OCI-M1 (cell line): ENCODE results near the gene DLG2.
"Not testable (repeated sequence)": the region's sequence is repeated elsewhere in the genome, so short reads cannot be mapped to it uniquely, and the experiment has no call there.

Experiments used
- DNase-seq: peaks from one replicate; lab custom pipeline; 2025; lab: John Stamatoyannopoulos, UW

Gene DLG2

GRCh38 chr11:84836371-84836770 is 790.8 kb downstream of the DLG2 start:
- DNase-seq = no peak

- DNase-seq = no peak
These were observed 793.6 kb downstream of the DLG2 start for GRCh38 chr11:84833488-84834088.

GRCh38 chr11:84830372-84830771 is 796.8 kb downstream of the DLG2 start:
- no peak for DNase-seq

- no peak for DNase-seq
These were observed 798.0 kb downstream of the DLG2 start for GRCh38 chr11:84829162-84829561.

- no peak for DNase-seq
These were observed 798.5 kb downstream of the DLG2 start for GRCh38 chr11:84828616-84829015.

DNA sequence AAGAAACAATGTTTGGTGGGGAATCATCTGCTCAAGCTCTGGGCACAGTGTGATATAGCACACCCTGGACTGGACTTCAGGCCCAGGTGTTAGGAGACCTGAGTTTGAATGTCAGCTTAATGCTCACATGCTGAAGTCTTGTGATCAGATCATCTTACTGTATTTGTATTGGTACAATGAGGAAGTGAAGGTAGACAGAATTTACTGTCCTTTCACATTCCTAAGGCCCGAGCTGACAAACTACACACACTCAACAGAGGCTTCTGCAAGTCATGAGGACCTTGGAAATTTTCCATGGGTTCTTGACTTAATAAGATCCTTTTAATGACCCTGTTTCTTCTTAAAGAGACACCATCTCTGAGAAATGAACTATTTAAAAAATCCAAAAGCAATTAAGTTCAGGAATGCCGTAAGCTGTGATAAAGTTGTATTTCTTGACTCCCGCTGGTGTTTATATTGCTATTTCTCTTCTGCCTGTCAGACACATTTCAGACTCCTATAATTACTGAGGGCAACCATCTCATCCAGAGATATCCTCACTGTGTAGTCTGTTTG is 802.0 kb downstream of the DLG2 start:
- DNase-seq = peak; percentile 51

GRCh38 chr11:84824624-84825023 is 802.5 kb downstream of the DLG2 start:
- DNase-seq = peak; percentile 41

DNA sequence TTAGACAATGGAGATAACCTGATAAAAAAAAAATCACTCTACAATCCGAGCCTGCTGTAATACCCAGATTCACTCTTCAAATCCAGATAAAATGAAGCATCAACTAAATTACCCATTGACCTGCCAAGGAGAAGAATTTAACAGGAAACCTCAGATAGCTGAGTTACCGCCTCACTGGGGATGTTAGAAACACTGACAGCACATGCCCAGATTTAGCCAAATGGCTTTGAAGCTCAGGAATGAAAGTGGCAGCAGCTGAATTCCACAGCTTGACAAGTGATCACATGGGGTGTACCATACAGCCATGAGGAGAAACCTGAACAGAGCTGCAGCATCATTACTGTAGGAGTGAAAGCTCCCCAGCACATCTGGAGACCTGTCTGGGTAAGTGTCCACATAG is 807.6 kb downstream of the DLG2 start:
- DNase-seq = no peak

DNA sequence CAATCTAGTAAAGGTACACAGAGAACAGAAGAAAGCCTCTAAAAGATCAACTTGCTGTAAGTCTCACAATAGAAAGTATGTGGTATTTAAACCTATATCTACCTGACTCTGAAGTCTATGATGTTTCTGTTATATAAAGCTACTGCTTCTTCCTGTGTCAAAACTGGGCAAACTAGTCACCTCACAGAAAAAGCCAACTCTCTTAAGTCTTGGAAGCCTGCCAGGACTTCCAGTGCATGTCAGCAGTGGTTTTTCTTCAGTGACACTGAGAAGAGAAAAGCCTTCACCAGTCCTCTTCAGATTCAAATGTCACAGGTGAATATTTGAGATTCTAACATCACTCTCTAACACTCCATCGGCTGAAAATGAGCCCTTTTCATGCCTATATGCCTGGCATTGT is 808.0 kb downstream of the DLG2 start:
- peak; percentile 47 for DNase-seq

GRCh38 chr11:84817998-84818397 is 809.1 kb downstream of the DLG2 start:
- no peak for DNase-seq

GRCh38 chr11:84812471-84812969 is 814.6 kb downstream of the DLG2 start:
- DNase-seq = peak; percentile 86

GRCh38 chr11:84806354-84806753 is 820.8 kb downstream of the DLG2 start:
- DNase-seq = no peak

GRCh38 chr11:84804041-84804440 is 823.1 kb downstream of the DLG2 start:
- no peak for DNase-seq

DNA sequence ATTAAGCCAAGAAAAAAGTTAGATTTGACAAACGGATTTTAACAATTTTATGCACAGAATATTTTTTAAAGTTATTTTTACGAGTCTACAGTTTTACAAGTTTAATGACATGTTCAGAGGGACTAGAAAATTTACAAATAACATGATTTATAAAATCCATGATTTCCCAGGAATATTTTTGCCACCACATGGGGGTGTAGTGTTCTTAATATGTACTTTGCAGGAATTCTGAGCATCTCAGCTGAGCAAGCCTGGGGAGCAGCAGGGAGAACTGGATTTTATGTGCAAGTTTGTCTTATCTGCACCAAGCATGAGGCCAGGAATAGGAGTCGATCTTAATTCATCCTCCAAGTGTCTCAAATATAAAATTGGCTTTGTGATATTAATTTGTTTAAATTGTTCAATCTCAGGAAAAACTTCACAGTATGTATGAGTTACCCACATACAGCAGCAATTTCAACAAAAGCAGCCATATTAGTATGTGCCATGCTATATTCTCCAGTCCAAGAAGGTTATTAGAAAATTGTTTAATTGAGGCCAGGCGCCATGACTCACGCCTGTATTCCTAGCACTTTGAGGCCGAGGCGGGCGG is 826.3 kb downstream of the DLG2 start:
- peak; percentile 70 for DNase-seq

DNA sequence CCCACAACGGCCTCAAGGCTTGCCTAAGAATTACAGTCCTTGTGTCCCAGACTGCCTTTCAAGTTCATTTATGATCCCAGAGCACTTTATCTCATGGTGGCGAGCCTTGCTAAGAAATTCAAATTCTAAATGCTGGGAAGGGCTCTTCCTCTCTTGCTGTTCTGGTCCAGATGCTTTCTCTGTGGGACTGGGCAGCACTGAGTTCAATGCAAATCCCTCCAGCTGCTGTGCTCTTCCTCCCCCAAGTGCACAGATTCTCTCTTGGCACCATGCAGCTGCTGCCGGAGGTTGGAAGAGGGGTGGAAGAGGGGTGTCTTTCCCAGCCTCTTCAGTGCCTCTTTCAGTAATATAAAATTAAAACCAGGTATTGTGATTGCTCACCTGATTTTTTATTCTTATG is 828.0 kb downstream of the DLG2 start:
- DNase-seq = no peak

DNA sequence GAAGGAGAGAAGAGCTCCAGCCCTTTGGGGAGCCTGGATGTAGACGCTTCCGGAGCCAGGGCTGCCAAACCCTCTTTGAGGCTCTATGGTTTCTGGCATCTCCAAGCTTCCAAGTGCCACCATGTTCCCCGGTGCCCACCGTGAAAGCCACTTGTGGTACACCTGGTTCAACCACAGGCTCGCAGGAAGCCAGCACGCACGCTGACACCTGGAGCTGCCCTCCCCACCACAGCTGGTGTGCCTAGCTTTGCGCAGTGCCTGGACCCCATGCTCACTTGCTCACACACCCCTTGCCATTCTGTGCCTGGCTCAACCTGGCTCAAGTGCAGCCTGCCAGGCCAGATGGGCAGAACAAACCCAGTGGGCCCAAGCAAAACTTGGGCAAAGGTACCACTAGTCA is 831.4 kb downstream of the DLG2 start:
- DNase-seq = no peak

- no peak for DNase-seq
These were observed 832.3 kb downstream of the DLG2 start for GRCh38 chr11:84794663-84795443.

GRCh38 chr11:84793318-84793717 is 833.8 kb downstream of the DLG2 start:
- DNase-seq = no peak

DNA sequence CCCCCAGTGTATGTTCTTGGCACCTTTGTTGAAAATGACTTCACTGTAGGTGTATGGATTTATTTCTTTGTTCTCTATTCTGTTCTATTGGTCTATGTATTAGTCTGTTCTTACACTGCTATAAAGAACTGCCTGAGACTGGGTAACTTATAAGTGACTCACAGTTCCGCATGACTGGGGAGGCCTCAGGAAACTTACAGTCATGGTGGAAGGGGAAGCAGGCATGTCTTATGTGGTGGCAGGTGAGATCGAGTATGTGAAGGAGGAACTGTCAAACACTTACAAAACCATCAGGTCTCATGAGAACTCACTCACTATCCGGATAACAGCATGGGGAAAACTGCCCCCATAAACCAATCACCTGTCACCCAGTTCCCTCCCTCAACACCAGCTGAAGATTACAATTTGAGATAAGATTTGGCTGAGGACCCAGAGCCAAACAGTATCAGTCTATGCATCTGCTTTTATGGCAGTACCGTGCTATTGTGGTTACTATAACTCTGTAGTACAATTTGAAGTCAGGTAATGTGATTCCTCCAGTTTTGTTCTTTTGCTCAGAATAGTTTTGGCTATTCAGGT is 836.2 kb downstream of the DLG2 start:
- DNase-seq = no peak

GRCh38 chr11:84788220-84788619 is 838.9 kb downstream of the DLG2 start:
- DNase-seq = no peak

DNA sequence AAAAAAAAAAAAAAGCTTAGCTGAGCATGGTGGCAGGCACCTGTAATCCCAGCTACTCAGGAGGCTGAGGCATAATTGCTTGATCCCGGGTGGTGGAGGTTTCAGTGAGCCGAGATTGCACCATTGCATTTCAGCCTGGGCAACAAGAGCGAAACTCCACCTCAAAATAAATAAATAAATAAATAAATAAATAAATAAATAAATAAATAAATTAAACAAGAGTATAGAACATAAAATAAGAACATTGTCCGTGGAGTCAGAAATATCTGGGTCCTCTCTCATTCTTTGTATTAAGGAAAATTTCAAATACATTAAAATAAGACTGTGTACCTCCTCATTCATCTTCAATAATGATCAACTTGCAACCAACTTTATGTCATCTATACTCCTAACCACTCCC is 843.0 kb downstream of the DLG2 start:
- DNase-seq = not testable (repeated sequence)

GRCh38 chr11:84780689-84781293 is 846.4 kb downstream of the DLG2 start:
- peak; percentile 83 for DNase-seq
